Right lobe of liver (tissue), 6 donors: ENCODE measurements around the gene PHLDA2. TPM values are rescaled to one million over a fixed set of nuclear protein-coding genes. Genes with fewer than 3 reads are reported as not detected.

Experiments
- ATAC-seq, 4 donors: fragments of 200-7000 bp; cut with Tn5 transposase; one replicate each; pipeline ENCODE4 v1.9.1; 2020; ENCODE audit warnings: mild to moderate bottlenecking in 4 of 4, moderate library complexity in 4 of 4
- DNase-seq, 3 donors: peaks; one replicate each; pipeline ENCODE4 v3.0.0-alpha.2; 2020
- H3K27ac ChIP-seq, 3 donors: fragments of 200-600 bp; one replicate each; pipeline ENCODE4 v1.8.0; 2022
- H3K27me3 ChIP-seq, 2 donors: fragments of 200-600 bp; one replicate each; pipeline ENCODE4 v1.8.0; 2022
- H3K36me3 ChIP-seq, 4 donors: fragments of 200-600 bp; sonication (generic) in 1 of 4; one replicate each; pipeline versions ENCODE4 v1.5.1 to v1.8.0; 2017 to 2022; ENCODE audit warnings: control low read depth in 1 of 4
- H3K4me1 ChIP-seq, 4 donors: fragments of 200-600 bp; sonication (generic) in 1 of 4; one replicate each; pipeline versions ENCODE4 v1.5.1 to v1.8.0; 2017 to 2022; ENCODE audit warnings: control low read depth in 1 of 4
- H3K4me3 ChIP-seq, 3 donors: fragments of 200-600 bp; one replicate each; pipeline ENCODE4 v1.8.0; 2022
- H3K9me3 ChIP-seq, 4 donors: fragments of 200-600 bp; sonication (generic) in 1 of 4; one replicate each; pipeline versions ENCODE4 v1.5.1 to v1.8.0; 2017 to 2022; ENCODE audit warnings: control low read depth in 1 of 4
- POLR2A ChIP-seq: fragments of 450-650 bp; IDR thresholded peaks from one replicate; pipeline ENCODE4 v1.6.1; 2017; ENCODE audit warnings: antibody characterized with exemption, mild to moderate bottlenecking
- WGBS: methylation state at CpG from one replicate; pipeline ENCODE4 v1.1.6; 2018; ENCODE audit warnings: low coverage, low lambda C conversion rate; ENCODE audit not compliant: insufficient coverage; ENCODE audit errors: missing lambda C conversion rate; 5-methylcytosine and 5-hydroxymethylcytosine counted together
- intact Hi-C, 2 donors: fragments of 100-400 bp; cut with DNase I; formaldehyde crosslinking; loops; one replicate each; pipeline versions ENCODE4 v1.11.2 to v1.14.1; 2022
- total RNA-seq, 6 experiments: library from RNA; depleted of rRNA in 2 of 6; stranded (reverse); fragments of >200 nt in 2 of 6; fragmentation: NEBNext Ultra II Directional in 3 of 6; extraction: Animal tissue kit (Norgen Biotek cat#: 25700) in 3 of 6; gene quantifications; one replicate each; pipeline versions ENCODE4 v1.1.0 to v1.2.4, GENCODE V29; 2016 to 2023
- TF ChIP-seq, protein P1 (sequence below), 4 donors: fragments of 200-600 bp in 3 of 4; fragments of 450-650 bp in 1 of 4; IDR thresholded peaks; one replicate each; pipeline versions ENCODE4 v1.5.1 to v1.8.0; 2016 to 2022; ENCODE audit warnings: antibody characterized with exemption in 4 of 4, mild to moderate bottlenecking in 2 of 4
- donor health status: DM: no; HTN: yes; CAD: no.
- donor health status: DM: no; HTN: no; CAD: no.
- donor health status: DM: no; HTN: no; CAD: no.
- donor health status: DM: no; HTN: yes; CAD: no.
- donor health status: DM: no; HTN: yes; CAD: no.

The PHLDA2 gene
- total RNA-seq, 6 experiments from 2014 or later, result 0.51 to 12.7 (median 5.9) TPM; not detected in 1

DNA sequence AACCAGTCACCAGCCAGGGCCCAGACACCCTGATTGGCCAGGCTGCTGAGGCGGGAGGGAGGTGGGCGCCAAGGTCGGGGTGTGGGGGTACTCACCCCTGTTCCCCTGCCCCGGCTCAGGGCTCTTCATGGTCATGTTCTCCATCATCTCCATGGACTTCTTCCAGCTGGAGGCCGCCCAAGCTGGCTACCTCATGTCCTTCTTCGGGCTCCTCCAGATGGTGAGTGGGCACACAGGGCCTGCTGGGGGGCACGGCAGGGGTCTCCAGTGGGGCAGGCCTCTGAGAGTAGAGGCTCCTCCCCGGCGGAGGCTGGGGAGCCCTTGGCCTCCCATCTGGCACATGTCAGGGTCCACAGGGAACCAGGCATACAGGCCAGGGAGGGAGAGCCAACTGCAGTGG lies 10.0 kb downstream of the PHLDA2 start:
- no peak for TF ChIP-seq POLR2A
- TF ChIP-seq, protein P1, sequence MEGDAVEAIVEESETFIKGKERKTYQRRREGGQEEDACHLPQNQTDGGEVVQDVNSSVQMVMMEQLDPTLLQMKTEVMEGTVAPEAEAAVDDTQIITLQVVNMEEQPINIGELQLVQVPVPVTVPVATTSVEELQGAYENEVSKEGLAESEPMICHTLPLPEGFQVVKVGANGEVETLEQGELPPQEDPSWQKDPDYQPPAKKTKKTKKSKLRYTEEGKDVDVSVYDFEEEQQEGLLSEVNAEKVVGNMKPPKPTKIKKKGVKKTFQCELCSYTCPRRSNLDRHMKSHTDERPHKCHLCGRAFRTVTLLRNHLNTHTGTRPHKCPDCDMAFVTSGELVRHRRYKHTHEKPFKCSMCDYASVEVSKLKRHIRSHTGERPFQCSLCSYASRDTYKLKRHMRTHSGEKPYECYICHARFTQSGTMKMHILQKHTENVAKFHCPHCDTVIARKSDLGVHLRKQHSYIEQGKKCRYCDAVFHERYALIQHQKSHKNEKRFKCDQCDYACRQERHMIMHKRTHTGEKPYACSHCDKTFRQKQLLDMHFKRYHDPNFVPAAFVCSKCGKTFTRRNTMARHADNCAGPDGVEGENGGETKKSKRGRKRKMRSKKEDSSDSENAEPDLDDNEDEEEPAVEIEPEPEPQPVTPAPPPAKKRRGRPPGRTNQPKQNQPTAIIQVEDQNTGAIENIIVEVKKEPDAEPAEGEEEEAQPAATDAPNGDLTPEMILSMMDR (IDR thresholded peaks at IDR 0.05), result no peak
- WGBS, result no CpG with 5 or more reads among the region's 9 CpGs
- H3K4me3 ChIP-seq, result no peak overlapping the region
- H3K27ac ChIP-seq, result no peak overlapping the region
- DNase-seq (no peak), ATAC-seq (no peak)
- no peaks in the 10 kb centered on the region for H3K27me3 ChIP-seq
- no peaks in the 10 kb centered on the region for H3K4me1 ChIP-seq
- no peaks in the 10 kb centered on the region for H3K36me3 ChIP-seq
- intact Hi-C loops, result no loop called here
- H3K9me3 ChIP-seq, result no peaks in the 10 kb centered on the region

DNA sequence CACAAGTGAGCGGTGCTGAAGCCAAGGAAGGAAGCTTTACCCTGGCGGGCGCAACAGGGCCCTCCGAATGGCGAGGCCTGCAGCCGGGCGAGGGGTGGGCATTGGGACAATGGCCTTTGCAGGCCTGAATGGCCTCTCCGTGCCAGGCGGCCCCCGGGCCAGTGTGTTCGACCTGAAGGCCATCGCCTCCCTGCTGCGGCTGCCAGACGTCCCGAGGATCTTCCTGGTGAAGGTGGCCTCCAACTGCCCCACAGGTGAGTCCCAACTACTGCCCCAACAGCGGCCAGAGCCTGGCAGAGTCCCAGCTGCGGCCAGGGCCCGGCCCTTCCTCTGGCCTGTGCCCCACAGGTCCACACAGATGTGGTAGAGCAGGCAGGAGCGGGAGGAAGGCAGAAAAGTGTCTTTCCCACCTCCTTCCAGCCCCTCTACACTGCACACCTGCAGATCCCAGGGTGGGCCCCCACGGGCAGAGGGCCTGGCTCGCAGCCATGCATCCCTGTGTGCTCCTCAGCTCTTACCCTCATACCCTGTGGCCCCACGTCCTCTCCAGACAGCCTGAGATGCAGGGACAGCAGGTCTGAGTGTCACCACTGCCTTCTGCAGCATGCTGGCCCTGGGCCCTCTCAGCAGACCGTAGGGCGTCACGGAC lies 11.3 kb downstream of the PHLDA2 start:
- no peak for DNase-seq
- H3K27me3 ChIP-seq, result no peaks in the 10 kb centered on the region
- H3K36me3 ChIP-seq, result no peaks in the 10 kb centered on the region
- no peak overlapping the region for H3K4me3 ChIP-seq
- no peaks in the 10 kb centered on the region for H3K9me3 ChIP-seq
- H3K27ac ChIP-seq, result no peak overlapping the region
- TF ChIP-seq, protein P1 (IDR thresholded peaks at IDR 0.05), result no peak
- no peak for TF ChIP-seq POLR2A
- 74% methylated on average over 6 of the region's 25 CpGs for WGBS
- no peaks in the 10 kb centered on the region for H3K4me1 ChIP-seq
- intact Hi-C loops, result no loop called here
- ATAC-seq, result no peak

DNA sequence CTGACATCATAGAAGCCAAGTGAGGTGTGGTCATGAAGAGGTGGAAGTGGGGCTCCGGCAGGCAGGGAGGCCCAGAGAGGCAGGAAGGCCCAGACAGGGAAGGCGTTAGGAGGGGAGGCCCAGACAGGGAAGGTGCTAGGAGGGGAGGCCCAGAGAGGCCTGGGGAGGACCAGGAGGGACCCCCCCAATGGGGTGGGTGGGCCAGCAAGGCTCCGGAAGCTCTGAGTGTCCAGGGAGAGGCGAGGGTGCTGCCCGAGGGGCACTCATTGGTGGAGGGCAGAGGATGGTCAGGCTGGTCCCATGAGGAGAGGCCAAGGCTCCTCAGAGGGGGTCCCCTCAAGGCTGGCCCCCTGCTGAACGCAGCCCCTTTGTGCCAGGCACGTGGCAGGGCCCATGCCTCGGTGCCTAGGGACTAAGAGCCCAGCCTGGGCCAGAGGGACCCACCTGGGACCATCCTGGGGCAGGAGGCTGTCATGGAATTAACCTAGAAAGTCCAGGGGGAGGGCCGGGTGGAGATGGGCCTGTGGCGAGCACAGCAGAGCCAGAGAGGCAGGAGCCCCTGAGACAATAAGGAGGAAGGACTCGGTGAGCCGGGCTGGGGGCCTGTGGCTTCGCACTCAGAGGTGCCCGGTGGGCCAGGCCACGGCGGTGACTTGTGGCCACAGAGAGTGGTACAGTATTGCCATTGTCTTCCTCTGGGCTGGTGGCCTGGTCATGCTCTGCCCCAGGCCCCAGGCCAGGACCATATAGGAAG lies 12.2 kb downstream of the PHLDA2 start:
- intact Hi-C loops, result no loop called here
- no peak for TF ChIP-seq POLR2A
- TF ChIP-seq, protein P1 (IDR thresholded peaks at IDR 0.05), result no peak
- no peak overlapping the region for H3K27ac ChIP-seq
- no peaks in the 10 kb centered on the region for H3K4me1 ChIP-seq
- DNase-seq, result no peak
- no peak for ATAC-seq
- no peak overlapping the region for H3K4me3 ChIP-seq
- WGBS, result 100% methylated on average over 2 of the region's 16 CpGs
- no peaks in the 10 kb centered on the region for H3K36me3 ChIP-seq
- no peaks in the 10 kb centered on the region for H3K27me3 ChIP-seq
- no peaks in the 10 kb centered on the region for H3K9me3 ChIP-seq

DNA sequence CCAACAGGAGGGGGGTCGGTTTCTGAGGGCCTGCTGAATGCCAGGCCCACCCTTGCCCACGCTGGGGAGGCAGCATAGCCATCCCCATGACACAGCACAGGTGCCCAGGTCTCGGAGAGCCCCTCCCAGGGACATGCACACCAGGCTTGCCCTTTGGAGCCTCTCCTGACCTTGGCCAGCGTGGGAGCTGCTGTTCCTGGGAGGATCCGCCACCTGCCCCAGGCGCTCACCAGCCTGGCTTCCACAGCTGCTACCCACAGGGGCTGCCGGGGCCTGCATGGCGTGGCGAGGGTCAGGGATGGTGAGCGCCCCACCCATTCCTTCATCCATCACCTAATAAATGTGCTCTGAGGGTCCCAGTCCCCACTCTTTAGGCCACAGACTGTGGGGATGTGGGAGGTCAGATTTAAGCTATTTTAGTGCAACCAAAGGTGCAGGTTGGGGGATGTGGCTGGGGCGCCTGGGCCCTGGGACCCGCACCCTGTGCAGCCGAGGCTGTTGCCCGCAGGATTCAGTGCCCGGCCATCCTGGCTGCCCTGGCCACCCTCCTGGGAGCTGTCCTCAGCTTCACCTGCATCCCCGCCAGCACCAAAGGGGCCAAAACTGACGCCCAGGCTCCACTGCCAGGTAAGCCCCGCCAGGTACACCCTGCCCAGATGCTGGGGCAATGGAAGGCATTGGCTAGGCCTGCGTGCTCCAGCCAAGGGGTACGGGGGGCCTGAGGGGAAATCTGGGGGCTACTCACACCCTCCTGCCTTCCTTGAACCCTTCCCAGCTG lies 12.9 kb downstream of the PHLDA2 start:
- Histone ChIP-seq H3K4me1 (no peaks in the 10 kb centered on the region), H3K4me3 (no peak overlapping the region), H3K27ac (no peak overlapping the region), H3K9me3 (no peaks in the 10 kb centered on the region), H3K27me3 (no peaks in the 10 kb centered on the region), H3K36me3 (no peaks in the 10 kb centered on the region)
- DNase-seq (no peak), ATAC-seq (no peak)
- 65% methylated on average over 2 of the region's 20 CpGs for WGBS
- TF ChIP-seq POLR2A, result no peak
- TF ChIP-seq, protein P1 (IDR thresholded peaks at IDR 0.05), result no peak
- intact Hi-C loops, result no loop called here
